NCI-H2196 (cell line): Measurements from ENCODE around the gene DOCK3.

Experiments
- DNase-seq: peaks from one replicate; lab custom pipeline; 2025; ENCODE audit not compliant: unreplicated experiment; lab: John Stamatoyannopoulos, UW

The DOCK3 gene

DNA sequence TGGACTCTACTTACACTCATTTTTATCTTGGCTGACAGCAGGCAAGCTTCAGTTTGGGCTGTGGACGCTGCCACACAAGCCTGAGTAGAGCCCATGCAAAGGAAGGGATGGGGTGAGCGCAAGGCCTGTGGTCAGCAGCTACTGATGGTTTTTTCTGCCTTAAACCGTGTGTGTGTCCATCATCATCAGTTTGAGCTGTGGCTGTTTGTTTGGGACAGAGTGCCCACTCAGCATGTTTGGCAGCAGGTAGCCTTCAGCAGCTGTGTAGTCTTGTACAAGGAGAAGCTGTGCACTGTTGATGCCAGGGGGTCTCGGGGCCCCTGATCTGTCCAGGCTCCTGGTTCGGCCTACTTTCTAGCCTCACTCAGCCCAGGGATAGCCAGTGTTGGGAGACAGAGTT, 719.8 kb downstream of the DOCK3 start:
- DNase-seq: no peak

DNA sequence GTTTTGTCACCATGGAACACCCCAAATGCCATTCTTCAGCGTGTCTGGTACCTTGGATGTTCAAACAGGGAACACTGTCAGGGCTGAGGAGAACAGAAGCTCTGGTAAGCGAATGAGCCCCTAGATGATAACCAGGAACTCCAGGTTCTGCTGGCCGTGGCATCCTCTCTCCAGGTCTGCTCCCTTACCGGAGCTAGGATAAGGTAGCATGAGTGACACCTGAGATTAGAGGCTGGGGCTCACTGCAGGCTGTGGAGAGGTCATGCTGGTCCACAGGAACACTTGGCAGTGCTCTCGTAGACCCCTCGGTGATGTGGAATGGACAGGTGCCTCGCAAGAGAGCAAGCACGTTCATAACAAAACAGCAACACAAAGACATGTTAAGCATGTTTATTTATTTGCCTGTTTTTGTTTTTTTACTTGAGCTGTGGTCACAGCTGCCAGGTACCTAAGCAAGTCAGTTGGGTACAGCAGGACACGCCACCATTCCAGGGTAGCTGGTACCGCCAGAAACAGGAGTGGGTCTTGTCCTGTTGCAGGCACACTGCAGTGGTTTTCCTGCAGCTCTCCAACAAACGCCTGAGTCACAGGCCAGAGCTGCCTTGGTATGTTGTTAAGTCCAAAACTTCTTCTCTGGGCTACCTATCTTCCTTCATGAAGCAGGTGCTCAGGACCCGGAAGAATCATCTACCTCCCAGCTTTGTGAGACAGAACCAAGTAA, 720.9 kb downstream of the DOCK3 start:
- no peak for DNase-seq

DNA sequence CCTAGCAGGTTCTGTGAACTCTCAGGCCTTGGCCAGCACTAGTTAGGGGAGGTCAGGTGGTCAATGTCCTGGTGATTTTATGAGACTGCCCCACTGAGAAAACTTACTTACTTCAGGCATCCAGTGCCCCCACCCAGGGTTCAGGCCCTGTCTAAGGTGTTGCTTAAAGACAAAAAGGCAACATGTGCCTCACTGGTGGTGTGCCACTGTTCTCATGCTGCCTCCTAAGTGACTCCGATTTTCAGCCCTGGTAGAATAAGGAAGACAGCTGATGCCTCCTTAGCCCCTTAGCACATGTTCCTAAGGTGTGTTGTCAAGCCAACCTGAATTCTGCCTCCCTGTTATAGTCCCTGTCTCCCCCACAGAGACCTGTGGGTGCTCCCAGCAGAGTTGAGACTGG, 721.7 kb downstream of the DOCK3 start:
- DNase-seq: no peak

DNA sequence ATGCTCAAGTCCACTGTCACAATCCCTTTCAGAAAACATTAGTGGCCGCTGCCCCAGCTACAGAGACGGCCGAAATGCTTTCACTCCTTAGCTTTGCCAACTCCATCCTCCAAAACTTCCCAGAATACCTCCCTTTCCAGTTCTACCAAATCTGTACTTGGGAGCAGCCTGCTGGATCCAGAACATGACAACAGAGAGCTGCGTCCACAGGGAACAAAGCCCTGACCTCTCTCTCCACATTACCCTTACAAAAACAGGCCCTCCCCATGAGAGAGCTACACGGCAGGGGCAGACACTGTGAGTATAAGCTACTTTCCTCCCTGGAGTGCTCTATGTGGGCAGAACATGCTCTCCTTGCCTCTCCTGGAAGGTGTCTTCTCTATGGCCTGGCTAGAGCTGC, 722.7 kb downstream of the DOCK3 start:
- DNase-seq: no peak

DNA sequence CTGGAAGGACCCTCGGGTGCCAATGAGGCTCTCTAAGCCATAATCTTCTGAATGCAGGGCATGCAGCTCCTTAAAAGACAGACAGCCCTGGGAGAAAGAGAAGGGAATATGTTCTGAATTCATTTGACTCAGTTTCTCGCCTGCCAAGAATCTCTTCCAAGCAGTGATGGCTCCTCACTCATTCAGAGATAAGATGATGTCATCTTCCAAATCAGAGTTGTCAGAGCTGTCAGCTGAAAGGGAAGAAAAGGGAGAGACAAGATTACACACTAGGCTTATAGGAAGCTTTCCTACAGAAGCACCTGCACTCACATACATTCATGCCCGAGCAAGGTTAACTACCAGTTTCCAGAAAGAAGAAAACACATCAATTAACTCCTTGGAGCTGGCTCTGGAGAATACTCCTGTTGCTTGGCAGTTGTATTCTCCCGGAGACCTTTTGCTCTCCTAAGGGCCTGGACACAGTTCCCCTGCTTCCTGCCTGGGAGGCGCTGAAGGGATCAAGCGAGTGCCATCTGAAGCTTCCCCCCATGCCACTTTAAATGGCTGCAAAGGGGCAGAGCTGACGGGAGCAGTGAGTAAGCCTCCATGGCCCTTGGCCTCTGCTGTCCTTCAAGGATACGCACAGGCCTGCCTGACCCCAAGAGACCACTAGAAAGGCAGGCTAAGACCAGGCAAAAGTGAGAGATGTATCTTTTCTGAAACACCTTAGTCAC, 724.0 kb downstream of the DOCK3 start:
- DNase-seq: no peak

DNA sequence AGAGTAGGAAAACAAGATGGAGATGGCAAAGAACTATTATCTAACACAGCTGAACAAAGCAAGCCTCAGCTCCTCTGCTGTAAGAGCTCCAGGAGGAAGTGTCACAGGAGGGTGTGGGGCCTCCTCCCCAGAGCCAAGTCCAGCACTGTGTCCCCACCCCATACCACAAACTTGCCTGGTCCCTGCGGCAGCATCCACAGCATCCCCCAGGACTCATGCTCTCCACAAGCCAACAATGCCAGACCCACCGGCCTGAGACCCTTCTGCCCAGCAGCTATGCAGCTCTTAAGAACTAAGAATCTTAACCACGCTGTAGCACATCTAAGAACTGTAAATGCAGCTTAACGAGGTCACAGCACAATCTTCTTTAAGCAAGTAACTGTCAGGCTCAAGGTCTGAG, 725.4 kb downstream of the DOCK3 start:
- DNase-seq: no peak

GRCh38 chr3:51401735-51402134, 727.0 kb downstream of the DOCK3 start:
- DNase-seq: no peak

DNA sequence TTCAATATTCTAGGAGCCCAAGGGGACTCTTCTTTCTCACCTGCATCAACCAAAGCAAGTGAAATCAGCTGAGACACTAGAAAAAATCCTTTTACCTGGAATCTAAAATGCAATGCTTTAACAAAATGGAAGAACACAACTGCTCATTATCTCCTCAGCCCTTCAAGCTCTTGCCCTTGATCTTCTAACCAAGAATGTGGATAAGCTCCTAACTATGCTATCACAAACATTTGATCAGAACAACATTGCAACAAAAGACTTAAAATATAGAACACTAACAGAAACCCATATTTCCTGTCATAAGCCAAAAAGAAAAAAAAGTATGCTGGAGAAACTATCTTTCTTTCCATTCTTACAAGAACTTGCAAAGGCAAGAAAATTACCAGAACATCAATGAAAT, 728.9 kb downstream of the DOCK3 start:
- no peak for DNase-seq

GRCh38 chr3:51408021-51408420, 733.3 kb downstream of the DOCK3 start:
- no peak for DNase-seq

DNA sequence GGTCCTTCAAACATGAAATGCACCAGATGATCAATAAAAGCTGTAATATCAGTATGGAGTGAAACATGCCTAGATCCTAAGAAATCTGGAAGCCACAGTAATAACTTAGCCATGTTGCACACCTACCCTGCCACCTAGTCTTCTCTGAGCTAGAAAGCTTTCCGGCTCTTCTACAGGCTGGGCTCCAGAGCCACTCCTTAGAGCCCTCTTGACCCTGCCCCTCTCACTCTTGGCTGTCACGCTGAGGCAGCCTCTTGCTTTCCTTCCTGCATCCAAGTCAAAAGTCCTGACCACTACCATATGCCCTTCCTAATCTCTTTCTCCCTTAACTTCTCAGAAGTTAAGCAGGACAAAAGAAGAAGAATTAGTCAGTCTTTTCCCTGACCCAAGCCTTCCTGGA, 734.1 kb downstream of the DOCK3 start:
- no peak for DNase-seq

DNA sequence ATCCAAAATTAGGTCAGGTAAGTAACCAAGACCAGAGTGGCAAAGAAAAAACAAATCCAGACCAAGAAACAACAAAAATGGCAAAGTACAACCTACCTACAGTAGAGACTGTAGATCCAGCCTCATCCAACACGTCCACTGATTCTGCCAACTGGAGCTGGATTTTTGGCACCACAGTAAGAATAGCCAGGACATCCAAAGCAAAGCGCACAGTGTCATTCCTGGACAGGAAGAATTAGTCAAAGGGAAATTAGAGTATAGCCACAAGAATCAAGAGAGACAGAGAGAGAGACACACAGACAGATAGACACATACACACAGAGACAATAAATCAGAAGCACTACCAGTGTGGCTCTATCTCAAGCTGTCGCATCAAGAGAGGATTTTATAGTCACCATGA, 747.5 kb downstream of the DOCK3 start:
- DNase-seq: no peak

- DNase-seq: no peak
Measured at GRCh38 chr3:51426921-51427320, 752.2 kb downstream of the DOCK3 start.

DNA sequence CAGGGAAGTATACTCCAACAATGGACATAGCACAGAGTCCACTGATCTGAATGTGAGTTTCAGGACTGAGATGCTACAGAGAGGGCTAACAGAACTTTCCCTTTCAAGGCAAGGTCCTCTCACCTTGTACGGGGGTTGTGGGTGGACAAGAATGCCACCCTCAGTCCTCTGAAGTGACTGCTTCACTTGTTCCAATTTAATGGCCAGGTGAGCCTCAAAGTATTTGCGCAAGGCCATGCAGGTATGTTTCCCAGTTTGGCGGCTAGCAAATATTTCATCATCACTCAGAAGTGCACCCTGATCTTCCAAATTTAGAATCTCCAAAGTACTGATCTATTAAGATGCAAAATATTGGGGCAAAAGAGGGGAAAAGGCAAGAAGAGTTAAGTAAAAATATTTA, 754.4 kb downstream of the DOCK3 start:
- DNase-seq: no peak
